Hematopoietic multipotent progenitor cell treated with erythropoietin and hydrocortisone succinate and interleukin-3 and kit ligand, for 8 days (in vitro differentiated cells): ENCODE data around the gene SLC9A1.
"Not testable (repeated sequence)": the region's sequence is repeated elsewhere in the genome, so short reads cannot be mapped to it uniquely, and the experiment has no call there.

ENCODE experiments used
- DNase-seq: peaks from one replicate; pipeline ENCODE4 v3.0.0-alpha.2; 2015

The SLC9A1 gene

GRCh38 chr1:27154991-27155781 is at the start of gene SLC9A1:
Gene SLC9A1 (minus strand): TSS chr1:27155125. CDS start chr1:27154334, 791 bp downstream.
- peak; percentile 89 for DNase-seq

- DNase-seq = no peak
Measured at GRCh38 chr1:27203946-27204345, 49.0 kb upstream of the SLC9A1 start.

GRCh38 chr1:27201295-27201694 is 46.4 kb upstream of the SLC9A1 start:
- no peak for DNase-seq

GRCh38 chr1:27193194-27193593 is 38.3 kb upstream of the SLC9A1 start:
- no peak for DNase-seq

- DNase-seq = no peak
Measured at GRCh38 chr1:27192039-27192529, 37.2 kb upstream of the SLC9A1 start.

- not testable (repeated sequence) for DNase-seq
Measured at GRCh38 chr1:27184665-27185064, 29.7 kb upstream of the SLC9A1 start.

- DNase-seq = no peak
Measured at GRCh38 chr1:27179979-27180378, 25.1 kb upstream of the SLC9A1 start.

GRCh38 chr1:27179379-27179778 is 24.5 kb upstream of the SLC9A1 start:
- DNase-seq = no peak

GRCh38 chr1:27176954-27177353 is 22.0 kb upstream of the SLC9A1 start:
- no peak for DNase-seq

- no peak for DNase-seq
Measured at GRCh38 chr1:27176323-27176722, 21.4 kb upstream of the SLC9A1 start.

- DNase-seq = not testable (repeated sequence)
Measured at GRCh38 chr1:27172992-27173391, 18.1 kb upstream of the SLC9A1 start.

- DNase-seq = no peak
Measured at GRCh38 chr1:27166929-27167328, 12.0 kb upstream of the SLC9A1 start.

GRCh38 chr1:27166351-27166802 is 11.5 kb upstream of the SLC9A1 start:
- DNase-seq = no peak

- DNase-seq = no peak
Measured at GRCh38 chr1:27163093-27163492, 8.2 kb upstream of the SLC9A1 start.

- DNase-seq = no peak
Measured at GRCh38 chr1:27162090-27162489, 7.2 kb upstream of the SLC9A1 start.

- DNase-seq = no peak
Measured at GRCh38 chr1:27161594-27161993, 6.7 kb upstream of the SLC9A1 start.

GRCh38 chr1:27157194-27157593 is 2.3 kb upstream of the SLC9A1 start:
- DNase-seq = peak; percentile 63

- no peak for DNase-seq
Measured at GRCh38 chr1:27154469-27154990, 395 bp downstream of the SLC9A1 start.

- DNase-seq = no peak
Measured at GRCh38 chr1:27153927-27154358, 982 bp downstream of the SLC9A1 start.

GRCh38 chr1:27153549-27153886 is 1.4 kb downstream of the SLC9A1 start:
- DNase-seq = no peak

GRCh38 chr1:27152829-27153548 is 1.9 kb downstream of the SLC9A1 start:
- no peak for DNase-seq

GRCh38 chr1:27152004-27152828 is 2.7 kb downstream of the SLC9A1 start:
- DNase-seq = no peak

GRCh38 chr1:27150641-27151040 is 4.3 kb downstream of the SLC9A1 start:
- no peak for DNase-seq
